ENCODE measurements around the gene APOL6.

DNA sequence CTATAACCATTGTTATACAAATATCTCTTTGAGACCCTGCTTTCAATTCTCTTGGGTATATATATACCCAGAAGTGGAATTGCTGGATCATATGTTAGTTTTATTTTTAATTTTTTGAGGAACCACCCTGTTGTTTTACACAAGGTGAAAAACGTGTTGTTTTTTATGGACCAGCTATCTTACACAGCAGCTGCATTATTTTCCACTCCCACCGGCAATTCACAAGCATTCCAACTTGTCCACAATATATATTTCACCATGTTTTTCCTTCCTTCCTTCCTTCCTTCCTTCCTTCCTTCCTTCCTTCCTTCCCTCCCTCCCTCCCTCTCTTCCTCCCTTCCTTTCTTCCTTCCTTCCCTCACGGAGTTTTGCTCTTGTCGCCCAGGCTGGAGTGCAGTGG lies 63.1 kb downstream of the APOL6 start:
- TF ChIP-seq POLR2AphosphoS5 (IDR thresholded peaks at IDR 0.05; ENCODE audit: insufficient read depth, low read depth, low read length) (no peak), POLR2A (IDR thresholded peaks at IDR 0.05; ENCODE audit: low read depth, low read length) (no peak), FOS (IDR thresholded peaks at IDR 0.05; ENCODE audit: borderline replicate concordance, insufficient read depth, low read length) (no peak), EZH2 (IDR thresholded peaks at IDR 0.05; ENCODE audit: borderline replicate concordance, low read depth, low read length, severe bottlenecking) (no peak), MYC (IDR thresholded peaks at IDR 0.05; ENCODE audit: low read depth, low read length) (no peak), GATA2 (IDR thresholded peaks at IDR 0.05; ENCODE audit: insufficient read depth, insufficient read length, low read depth, low read length) (no peak)
- TF ChIP-seq, protein P1, sequence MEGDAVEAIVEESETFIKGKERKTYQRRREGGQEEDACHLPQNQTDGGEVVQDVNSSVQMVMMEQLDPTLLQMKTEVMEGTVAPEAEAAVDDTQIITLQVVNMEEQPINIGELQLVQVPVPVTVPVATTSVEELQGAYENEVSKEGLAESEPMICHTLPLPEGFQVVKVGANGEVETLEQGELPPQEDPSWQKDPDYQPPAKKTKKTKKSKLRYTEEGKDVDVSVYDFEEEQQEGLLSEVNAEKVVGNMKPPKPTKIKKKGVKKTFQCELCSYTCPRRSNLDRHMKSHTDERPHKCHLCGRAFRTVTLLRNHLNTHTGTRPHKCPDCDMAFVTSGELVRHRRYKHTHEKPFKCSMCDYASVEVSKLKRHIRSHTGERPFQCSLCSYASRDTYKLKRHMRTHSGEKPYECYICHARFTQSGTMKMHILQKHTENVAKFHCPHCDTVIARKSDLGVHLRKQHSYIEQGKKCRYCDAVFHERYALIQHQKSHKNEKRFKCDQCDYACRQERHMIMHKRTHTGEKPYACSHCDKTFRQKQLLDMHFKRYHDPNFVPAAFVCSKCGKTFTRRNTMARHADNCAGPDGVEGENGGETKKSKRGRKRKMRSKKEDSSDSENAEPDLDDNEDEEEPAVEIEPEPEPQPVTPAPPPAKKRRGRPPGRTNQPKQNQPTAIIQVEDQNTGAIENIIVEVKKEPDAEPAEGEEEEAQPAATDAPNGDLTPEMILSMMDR (IDR thresholded peaks at IDR 0.05; ENCODE audit: extremely low read depth in 1 of 2, insufficient read depth in 1 of 2, low read depth in 1 of 2, low read length in 2 of 2), result no peak
- TF ChIP-seq, protein P2, sequence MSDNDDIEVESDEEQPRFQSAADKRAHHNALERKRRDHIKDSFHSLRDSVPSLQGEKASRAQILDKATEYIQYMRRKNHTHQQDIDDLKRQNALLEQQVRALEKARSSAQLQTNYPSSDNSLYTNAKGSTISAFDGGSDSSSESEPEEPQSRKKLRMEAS (IDR thresholded peaks at IDR 0.05; ENCODE audit: insufficient read depth, insufficient read length), result no peak
